ENCODE data around the gene SLX4IP.

SLX4IP gene

DNA sequence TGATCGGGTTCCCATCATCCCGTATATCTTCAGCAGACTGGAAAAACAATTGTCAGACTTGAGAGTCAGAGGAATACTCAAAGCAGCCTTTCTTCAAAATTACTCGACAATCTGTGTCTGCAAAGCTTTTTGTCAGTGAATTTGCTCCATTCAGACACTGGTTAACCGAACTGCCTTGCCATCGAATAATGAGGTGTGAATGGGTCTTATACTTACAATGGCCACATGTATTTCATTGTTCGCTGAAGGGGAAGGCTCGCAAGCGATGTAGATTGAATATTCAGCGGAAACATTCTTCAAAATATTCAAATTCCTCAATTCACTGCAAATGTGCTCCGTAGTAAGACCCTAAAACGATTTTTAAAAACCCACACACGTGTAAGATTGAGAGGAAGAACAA lies 205.8 kb downstream of the SLX4IP start:
- TF ChIP-seq, protein P1, sequence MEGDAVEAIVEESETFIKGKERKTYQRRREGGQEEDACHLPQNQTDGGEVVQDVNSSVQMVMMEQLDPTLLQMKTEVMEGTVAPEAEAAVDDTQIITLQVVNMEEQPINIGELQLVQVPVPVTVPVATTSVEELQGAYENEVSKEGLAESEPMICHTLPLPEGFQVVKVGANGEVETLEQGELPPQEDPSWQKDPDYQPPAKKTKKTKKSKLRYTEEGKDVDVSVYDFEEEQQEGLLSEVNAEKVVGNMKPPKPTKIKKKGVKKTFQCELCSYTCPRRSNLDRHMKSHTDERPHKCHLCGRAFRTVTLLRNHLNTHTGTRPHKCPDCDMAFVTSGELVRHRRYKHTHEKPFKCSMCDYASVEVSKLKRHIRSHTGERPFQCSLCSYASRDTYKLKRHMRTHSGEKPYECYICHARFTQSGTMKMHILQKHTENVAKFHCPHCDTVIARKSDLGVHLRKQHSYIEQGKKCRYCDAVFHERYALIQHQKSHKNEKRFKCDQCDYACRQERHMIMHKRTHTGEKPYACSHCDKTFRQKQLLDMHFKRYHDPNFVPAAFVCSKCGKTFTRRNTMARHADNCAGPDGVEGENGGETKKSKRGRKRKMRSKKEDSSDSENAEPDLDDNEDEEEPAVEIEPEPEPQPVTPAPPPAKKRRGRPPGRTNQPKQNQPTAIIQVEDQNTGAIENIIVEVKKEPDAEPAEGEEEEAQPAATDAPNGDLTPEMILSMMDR (IDR thresholded peaks at IDR 0.05; ENCODE audit: low read depth, low read length) = no peak
- no peak overlapping the region for H3K4me3 ChIP-seq (replicated peaks in 1 of 2; ENCODE audit: low read depth in 2 of 2, low read length in 2 of 2)
- no peak for DNase-seq (ENCODE audit: low read depth in 2 of 2)

DNA sequence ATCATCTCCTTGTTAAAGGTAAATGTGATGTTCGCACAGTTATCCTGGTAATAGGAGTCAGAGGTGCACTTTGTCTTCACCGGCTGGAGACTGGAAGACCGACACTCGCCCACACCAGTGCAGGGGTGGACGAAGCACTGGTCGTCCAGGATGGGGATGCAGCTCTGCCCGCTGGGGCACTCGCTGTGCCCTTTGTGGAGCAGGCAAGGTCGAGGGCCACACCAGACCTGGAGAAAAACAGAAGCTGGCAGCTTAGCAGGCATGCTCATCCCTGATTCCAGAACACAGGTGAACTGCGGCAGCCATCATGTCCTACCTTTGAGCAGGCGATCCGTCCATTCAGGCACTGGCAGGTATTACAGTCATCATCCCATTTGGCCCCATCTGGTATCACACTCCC lies 206.4 kb downstream of the SLX4IP start:
- DNase-seq (ENCODE audit: low read depth in 2 of 2) = no peak

DNA sequence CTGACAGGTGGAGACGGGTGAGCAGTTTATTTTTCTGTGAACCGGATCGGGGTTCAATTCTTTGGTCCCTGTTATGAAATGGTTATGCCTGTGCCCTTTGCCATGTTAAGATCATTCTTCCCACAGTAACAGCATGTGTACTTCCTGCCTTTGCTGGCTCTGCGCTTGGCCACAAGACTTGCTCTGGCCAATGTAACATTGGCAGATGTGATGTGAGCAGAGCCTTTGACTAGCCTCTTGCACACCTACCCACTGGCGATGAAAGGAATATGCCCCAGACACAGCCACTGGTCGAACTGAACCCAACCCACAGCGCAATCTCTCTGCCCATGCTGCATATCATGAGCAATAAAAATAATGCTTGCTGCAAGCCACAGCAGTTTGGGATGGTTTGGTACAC lies 206.8 kb downstream of the SLX4IP start:
- no peak overlapping the region for H3K4me3 ChIP-seq (replicated peaks in 1 of 2; ENCODE audit: low read depth in 2 of 2, low read length in 2 of 2)
- TF ChIP-seq, protein P1 (IDR thresholded peaks at IDR 0.05; ENCODE audit: low read depth, low read length) = no peak
- DNase-seq (ENCODE audit: low read depth in 2 of 2) = no peak

More for the DNA sequence above, 206.4 kb downstream of the SLX4IP start:
- TF ChIP-seq, protein P1 (IDR thresholded peaks at IDR 0.05; ENCODE audit: low read depth, low read length) = no peak
- H3K4me3 ChIP-seq (replicated peaks in 1 of 2; ENCODE audit: low read depth in 2 of 2, low read length in 2 of 2) = no peak overlapping the region

DNA sequence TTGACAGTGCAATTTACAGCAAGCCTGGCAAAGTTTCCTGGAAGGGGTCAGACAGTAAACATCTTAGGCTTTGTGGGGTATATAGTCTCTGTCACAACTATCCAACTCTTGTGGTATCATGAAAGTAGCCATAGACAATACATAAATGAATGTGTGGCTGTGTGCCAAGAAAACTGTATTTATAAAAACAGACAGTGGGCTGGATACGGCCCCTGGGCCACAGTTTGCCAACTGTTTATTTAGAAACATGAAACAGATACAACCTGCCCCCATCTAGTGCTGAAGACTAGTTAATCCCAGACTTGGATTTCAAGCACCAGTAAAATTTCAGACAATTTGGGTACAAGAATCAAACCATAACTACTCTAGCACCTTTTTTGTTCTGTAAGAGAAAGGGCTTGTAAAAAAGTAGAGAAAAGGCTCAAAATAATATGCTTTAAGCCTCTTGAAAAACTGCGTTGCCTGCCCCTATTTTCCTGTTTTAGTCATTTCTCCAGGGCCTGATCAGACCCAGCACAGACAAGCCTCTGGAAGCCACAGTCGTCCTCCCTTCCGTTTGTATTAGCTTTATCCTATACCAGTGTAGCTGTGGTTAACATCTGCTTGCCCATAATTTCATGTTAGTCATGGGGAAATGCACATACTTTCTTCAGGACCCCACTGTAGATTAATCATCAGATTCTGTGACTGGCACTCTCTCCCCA lies 207.9 kb downstream of the SLX4IP start:
- DNase-seq (ENCODE audit: low read depth in 2 of 2) = no peak
- H3K4me3 ChIP-seq (replicated peaks in 1 of 2; ENCODE audit: low read depth in 2 of 2, low read length in 2 of 2) = no peak overlapping the region
- TF ChIP-seq, protein P1 (IDR thresholded peaks at IDR 0.05; ENCODE audit: low read depth, low read length) = no peak

DNA sequence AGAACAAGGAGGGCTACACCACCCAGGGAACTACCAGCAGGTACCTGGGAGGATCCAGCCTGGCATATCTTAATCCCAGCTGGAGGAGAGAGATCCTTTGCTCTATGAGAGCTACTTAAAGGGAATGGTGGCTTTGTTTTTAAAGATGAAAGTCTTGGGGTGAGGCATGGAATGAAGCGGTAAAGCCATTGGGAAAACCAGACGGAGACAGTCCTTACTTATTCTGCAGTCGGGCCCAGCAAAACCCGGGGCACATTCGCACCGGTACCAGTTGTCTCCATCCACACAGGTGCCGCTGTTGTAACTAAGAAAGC lies 208.4 kb downstream of the SLX4IP start:
- DNase-seq (ENCODE audit: low read depth in 2 of 2) = no peak
- no peak overlapping the region for H3K4me3 ChIP-seq (replicated peaks in 1 of 2; ENCODE audit: low read depth in 2 of 2, low read length in 2 of 2)
- TF ChIP-seq, protein P1 (IDR thresholded peaks at IDR 0.05; ENCODE audit: low read depth, low read length) = no peak

DNA sequence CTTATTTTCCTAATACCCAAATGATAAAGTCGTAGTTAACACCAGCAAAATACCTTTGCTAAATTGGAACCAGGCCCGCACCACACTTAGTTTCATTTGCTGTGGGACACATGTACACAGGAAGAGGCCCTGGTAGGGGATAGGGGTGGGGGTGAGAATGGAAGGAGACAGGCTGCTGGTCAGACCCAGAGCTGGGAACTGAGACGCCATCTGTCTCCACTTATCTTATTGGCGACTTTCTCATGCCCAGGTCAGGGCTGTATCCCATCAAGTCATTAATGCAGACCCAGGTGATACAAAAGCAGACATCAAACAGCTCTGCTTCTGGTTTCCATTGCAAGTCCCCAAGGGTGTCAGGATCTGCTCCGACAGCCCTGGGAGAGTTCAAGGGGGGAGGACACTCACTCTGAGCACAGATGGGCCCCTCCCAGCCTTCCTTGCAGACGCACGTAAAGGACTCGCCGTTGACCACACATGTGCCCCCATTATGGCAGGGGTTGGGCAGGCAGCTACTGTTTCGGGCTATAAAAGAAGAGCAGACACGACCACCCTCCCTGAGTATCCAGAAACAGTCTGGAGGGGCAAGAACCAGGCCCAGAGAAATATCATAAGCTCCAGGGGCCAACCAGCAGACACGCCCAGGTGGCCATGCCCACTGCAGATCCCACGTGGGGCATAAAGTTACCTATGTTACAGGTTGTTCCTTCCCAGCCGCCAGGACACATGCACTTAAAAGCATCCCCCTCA lies 209.5 kb downstream of the SLX4IP start:
- no peak overlapping the region for H3K4me3 ChIP-seq (replicated peaks in 1 of 2; ENCODE audit: low read depth in 2 of 2, low read length in 2 of 2)
- TF ChIP-seq, protein P1 (IDR thresholded peaks at IDR 0.05; ENCODE audit: low read depth, low read length) = no peak
- DNase-seq (ENCODE audit: low read depth in 2 of 2) = no peak

Measured in cardiac fibroblast (primary cell).